Posterior cingulate gyrus (tissue), 11 donors: ENCODE results near the gene RPP25L.

Source experiments
- DNase-seq, 10 donors: peaks; one replicate each; pipeline versions ENCODE4 v3.0.0 to v3.0.0-alpha.2; 2020 to 2021; ENCODE audit warnings: mixed read lengths in 3 of 10
- intact Hi-C: fragments of 100-400 bp; cut with DNase I; formaldehyde crosslinking; loops from one replicate; pipeline ENCODE4 v1.15.1; 2023

RPP25L gene

DNA sequence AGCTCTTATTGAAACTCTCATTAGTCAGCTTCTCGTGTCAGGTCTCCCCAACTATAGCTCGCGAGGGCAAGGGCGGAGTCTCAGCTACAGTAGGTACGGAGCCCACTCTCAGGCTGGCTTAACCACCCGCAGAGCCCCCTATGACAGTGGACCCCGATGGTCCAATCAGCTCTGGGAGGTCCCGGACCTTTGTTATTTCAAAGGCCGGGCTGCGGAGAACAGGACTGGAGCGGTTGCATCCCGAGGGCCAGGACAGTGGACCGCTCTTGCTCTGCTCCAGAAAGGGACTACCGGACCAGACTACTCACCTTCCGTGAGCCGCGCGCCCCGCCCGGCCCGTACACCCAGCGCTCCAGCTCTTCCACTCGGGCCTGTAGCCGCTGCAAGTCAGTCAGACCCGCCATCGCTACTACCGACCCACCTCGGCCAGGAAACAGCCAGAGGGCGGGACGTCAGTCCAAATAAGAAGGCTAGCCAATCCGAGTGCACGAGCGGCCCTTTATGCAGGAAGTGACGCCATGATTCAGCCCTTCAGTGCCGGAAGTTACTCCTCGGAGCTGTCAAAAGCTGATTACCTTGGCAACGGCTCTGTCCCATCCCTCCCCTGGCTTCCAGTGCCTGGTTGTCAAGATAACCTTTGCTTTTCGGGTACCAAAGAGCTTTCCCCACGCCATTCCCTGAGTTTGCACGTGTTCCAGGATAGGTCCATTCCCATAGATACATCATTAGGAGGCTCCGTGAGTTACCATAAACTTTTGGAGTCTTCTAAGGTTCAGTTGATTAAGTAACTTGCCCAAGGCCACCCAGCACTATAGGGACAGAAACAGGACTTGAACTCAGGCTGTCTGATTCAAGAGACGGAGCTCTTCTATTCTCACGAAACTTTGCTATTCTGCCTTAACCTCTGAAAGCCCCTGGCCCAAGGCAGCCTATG lies 8.4 kb upstream of the RPP25L start, which contains the start of gene DCTN3:
Gene DCTN3, minus strand, starts transcription at position 435 of the 934 bp plus-strand sequence. Its CDS starts 31 bp downstream, at position 404.
- intact Hi-C loops, result no loop called here
- DNase-seq, result peak; percentile 90 to 99 (median 96)

DNA sequence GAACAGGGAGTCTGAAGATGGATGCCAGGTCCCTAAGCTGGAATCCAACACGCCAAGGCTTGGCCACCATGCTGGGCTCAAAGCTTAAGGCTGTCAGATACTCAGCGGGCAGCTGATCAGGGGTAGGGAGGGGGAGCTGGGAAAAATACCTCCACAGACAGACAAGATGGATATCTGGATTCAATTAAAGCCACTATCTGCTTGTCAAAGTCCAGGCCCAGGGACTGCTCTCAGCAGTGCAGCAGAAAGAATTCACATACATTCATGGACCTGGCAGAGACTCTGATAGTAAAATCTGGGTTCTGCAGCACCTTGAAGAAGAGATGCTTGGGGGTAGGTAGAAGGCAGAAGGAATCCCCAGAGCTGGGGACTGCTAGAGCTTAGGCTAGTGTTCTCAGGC lies 3.2 kb upstream of the RPP25L start:
- intact Hi-C loops, result no loop called here
- DNase-seq, result peak in 1 of 10 donors; percentile 51

DNA sequence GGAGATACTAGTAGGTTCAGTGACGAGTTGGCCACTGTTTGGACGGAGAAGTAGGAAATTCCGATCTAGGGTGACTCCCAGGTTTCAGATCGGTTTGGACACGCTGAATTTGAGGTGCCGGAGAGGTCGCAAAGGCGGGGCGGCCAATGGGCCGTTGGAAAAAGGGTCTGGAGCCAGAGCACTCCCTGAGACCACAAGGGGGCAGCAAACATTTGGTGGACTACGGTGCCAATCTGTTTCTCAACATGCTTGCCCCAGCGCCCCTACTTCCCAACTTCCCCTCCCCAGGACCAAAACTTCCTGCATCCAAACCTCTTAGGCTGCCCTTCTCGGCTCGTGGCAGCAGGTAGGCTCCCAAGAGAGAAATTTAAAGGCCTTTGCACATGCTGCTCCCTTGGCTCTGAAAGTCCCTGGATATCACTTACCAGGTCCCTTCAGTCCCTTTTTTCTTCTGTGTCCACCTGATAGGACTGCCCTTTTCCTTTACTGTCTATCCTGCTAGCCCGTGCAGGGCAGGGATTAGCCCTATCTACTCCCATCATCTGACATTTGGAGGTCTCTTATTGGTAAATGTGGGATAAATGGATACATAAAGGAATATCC lies 992 bp upstream of the RPP25L start:
- intact Hi-C loops, result loop anchor here (1.0 kb wide), 1 partner anchor 21 kb away; no protein-coding TSS in a partner anchor
- DNase-seq, result peak in 8 of 10 donors; percentile 68 to 95 (median 82)

DNA sequence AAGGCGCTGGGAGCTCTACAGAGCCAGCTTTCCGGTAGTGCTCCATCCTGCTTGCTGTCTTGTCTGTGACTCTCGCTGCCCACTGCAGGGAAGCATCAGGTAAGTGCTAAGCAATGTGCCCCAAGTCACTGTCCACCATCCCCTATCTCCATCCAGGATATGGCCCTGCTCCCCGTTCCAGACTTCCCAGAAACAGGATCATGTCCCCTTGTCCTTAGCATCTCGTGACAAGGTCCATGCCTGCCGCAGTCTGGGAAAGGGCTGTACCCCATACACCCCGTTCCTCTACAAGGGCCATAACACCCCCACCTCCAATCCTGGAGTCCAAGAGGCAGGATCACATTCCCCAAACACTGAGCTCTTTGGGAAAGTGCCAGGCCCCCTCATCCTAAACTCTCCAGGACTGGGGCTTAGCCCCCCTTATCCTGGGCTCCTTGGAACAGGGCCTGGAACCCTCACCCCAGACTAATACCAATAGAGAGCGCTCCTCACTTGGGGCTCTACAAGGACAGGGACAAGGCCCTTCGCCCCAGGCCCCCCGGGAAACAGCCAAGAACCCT lies 566 bp downstream of the RPP25L start:
- intact Hi-C loops, result no loop called here
- DNase-seq, result peak in 2 of 10 donors; percentile 17 to 73

DNA sequence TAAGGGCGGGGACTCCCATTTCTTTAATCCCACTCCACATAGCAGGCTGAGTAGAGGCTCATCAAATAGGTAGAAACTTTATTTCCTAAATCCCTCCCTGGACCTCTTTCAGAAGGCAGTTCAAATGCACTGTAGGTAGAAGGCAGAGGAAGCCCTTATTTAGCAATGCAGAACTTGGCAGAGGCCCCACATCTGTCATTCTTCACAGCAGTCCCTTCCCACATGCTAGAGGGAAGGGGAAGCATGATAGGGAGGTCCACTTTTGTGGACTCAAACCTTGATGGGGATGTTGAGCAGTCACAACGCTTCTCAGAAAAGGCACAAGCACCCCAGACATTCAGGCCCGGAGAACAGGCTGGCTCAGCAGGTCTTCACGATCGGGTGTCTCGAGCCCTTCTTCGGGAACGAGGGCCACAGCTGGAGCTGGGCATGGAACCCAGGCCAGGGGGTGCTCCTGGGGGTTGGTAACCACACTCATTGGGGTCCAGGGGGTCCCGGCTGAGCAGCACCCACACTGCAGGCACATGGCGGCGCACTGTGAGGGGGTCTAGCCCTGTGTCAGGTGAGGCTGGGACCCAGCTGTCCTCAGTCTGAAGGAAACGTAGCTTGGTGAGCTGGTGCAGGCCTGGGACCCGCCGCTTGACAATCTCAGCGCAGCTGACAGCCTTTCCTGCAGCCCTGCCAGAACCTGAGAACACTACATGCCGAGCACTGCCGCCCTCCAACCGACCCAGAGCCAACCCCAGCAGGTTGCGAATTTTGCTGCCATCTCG lies 1.3 kb downstream of the RPP25L start:
- intact Hi-C loops, result no loop called here
- peak in 1 of 10 donors; percentile 83 for DNase-seq

DNA sequence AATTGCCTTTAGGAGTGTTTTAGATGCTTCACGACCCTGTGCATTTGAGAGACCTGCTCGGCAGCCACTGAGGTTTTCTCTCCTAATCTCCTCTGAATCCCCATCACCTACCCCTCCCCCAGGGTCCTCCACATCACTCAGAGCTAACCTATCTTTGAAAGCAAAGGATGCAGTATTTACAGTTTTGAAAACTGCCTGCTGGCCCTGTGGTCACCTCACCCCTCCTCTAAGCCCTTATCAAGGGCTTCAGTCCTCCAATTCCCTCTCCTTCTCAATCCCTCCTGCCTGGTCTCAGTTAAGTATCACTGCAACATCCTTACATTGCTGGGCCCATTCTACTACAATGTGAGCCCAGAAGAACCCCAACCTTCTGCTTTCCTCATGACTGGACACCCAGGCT lies 4.6 kb downstream of the RPP25L start:
- DNase-seq, result no peak

DNA sequence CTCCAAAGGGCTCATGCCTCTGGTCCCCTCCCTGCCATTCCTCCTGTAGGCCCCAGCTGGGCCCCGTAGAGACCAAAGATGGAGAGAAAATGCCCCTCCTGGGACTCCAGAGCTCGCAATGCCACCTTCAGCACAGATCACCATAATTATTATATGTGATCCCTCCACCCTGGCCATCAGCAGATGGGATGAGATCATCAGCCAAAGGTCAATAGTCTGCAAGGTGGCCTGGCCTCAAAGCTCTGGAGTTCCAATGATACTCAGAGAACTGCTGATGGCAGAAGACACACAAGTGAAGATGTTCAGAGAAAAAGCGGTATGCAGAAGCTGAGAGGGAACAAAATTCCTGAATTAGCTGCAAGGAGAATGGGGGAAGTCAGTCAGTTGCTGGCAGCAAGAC lies 5.0 kb downstream of the RPP25L start:
- intact Hi-C loops, result no loop called here
- DNase-seq, result no peak

More for the DNA sequence above, 4.6 kb downstream of the RPP25L start:
- intact Hi-C loops, result no loop called here

DNA sequence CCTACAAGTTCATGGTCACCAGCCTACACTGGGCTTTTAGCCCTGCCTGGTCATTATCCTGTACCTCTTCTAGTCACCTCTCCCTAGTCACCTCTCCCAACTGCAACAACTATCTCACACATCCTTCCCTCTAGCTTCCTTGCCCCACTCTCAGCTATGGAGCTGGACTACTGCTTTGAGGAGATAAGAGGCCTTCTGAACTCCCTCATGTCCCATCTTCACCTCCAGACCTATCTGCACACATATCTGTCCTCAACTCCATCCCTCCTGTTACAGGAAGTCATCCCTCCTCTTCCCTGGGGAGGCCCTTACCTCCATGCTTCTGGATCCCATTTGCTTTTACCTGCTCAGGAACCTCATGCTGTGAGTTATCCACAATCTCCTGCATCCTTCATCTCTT lies 5.7 kb downstream of the RPP25L start:
- no peak for DNase-seq
- intact Hi-C loops, result no loop called here

DNA sequence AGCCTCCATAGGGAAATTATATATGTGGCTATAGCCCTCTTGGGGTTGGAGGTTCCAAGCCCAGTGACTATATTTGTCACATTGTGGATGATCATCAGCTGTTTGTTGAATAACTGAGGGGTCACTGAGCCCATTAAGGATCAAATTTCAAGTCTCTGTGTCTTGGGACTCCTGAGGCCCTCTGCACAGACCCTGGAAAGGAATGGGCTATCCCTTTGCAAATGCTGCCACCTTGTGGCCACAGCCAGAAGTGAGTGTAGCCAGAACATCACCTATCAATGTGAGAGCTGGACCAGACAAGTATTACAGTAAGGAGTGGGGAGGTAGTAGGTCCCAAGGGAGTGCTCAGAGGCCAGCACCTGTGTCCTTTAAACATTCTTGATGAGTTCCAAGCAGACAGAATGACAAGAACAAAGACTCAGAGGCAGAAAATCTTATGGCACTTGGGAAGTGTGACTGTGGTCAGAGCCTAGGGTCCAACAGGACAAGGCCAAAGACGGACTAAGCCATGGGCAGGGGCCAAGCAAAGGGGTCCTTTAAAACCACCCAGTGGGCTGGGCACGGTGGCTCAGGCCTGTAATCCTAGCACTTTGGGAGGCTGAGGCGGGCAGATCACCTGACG lies 8.2 kb downstream of the RPP25L start:
- intact Hi-C loops, result loop anchor here (5.0 kb wide), 1 partner anchor 271 kb away; no protein-coding TSS in a partner anchor
- peak; percentile 82 to 97 (median 92) for DNase-seq

DNA sequence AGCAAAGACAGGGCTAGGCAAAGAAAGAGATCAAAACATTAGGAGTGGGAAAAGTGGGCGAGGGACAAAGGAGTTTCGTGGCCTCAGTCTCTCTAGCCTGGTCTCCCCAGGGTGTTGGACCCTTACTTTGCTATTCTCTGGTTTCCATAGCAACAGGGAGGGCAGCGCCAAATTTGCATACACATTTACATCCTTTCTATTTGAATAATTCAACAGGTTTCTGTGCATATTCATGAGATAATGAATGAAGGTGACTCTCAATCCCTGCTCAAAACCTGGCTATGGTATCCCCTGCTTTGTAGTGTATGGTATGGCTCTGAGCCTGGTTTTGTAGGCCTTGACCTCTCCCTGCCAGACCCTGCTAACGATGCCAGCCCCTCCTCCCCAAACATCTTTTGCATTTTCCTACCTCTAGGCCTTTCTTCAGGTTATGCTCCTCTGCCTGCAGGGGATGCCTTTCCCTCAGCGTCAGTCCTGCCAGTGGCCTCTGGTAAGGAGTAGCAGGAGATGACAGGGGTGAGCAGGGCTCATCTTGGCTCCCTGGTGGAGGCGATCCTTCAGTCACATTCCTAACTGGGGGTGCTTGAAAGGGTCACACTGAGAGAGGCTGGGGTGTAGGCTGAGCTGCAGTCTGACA lies 9.8 kb downstream of the RPP25L start:
- DNase-seq, result no peak
- intact Hi-C loops, result loop anchor here (5.0 kb wide), 1 partner anchor 270 kb away; no protein-coding TSS in a partner anchor

DNA sequence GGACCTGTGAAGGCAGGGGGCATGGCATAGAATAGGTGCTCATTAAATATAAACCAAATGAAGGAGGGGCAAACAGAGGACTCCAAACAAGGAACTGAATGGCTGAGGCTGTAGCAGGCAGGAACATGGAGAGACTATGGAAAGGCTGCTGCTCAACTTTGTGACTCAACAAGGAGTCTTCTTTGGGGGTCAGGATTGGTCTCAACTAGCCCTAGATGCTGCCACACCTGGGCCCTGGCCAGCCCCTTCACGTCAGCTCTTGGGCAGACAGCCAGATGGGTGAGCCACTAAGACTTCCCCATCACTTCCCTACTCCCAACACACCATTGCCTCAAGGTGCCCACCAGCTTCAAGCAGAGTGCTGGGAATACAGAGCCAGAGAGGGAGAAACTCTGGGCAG lies 11.0 kb downstream of the RPP25L start:
- DNase-seq, result no peak
- intact Hi-C loops, result loop anchor here (5.0 kb wide), 1 partner anchor 269 kb away; no protein-coding TSS in a partner anchor

DNA sequence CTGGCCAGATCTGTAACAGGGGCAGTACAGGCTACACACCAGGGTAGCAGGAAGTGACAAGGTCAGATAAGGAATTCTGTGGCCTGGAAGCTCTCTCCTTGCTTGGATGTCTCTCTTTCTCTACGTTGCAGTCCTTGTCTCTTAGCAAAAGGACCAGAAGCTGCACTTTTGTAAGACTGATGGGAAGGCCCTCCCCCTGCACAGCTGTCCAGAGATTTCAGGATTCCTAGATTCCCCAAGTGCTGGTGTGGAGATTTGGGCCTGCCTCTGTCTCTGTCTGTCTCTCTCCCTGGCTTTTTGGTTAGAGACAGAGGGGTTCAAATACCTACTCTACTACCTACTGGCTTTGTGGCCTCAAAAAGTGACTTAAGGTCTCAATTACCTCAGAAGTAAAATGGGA lies 12.4 kb downstream of the RPP25L start:
- DNase-seq, result no peak
- intact Hi-C loops, result no loop called here

DNA sequence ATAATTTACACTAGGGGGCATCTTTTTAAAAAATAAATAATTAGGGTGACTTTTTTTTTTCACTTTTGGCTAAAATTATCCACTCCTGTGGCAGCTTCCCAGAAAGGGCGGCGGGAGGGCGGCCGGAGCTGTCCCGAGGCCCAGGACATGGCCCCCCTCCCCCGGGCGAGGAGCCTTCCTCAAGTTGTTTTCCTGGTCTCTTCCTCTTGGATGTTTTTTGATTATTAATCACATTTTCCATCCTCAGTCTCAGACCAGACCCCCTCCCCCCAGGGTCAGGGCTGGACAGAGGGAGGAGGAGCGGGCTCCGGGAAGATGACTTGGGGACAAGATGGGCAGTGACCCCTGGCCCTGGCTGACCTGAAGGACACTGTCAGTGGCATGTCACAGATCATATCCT lies 17.7 kb downstream of the RPP25L start:
- DNase-seq, result no peak
- intact Hi-C loops, result loop anchor here (5.0 kb wide), 1 partner anchor 157 kb away; no protein-coding TSS in a partner anchor

DNA sequence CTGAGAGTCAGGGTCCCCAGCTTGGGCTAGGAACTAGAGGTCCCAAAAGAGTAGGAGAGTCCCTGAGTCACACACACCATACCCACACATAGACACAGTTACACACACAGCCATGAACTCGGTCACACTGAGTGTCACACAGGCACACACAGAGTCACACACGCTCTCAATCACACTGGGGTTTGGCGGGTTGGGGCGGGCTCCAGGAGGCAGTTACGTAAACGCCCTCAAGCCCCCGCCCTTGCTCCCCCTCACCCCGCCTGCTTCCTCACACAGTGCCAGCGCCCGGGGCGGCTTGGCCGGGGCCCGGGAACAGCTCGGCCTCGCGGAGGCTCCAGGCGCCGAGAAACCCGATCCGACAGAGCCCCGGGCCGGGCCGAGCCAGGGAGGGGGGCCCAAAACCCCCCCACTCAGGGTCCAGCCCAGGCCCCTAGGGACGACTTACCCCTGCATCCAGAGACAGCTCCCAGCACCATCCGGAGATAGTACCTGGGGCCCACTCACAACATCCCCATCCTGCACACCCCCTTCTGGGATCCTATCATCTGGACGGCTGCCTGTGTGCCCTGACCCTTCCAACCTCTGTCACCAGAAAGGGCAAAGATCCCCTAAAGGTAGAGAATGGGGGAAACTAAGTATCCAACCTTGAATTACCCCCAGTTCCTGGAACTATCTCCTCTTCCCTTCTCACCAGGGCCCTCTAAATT lies 18.8 kb downstream of the RPP25L start:
- intact Hi-C loops, result loop anchor here (2.0 to 5.0 kb wide), 2 partner anchors 156 to 190 kb away; no protein-coding TSS in a partner anchor
- peak in 7 of 10 donors; percentile 50 to 90 (median 67) for DNase-seq

DNA sequence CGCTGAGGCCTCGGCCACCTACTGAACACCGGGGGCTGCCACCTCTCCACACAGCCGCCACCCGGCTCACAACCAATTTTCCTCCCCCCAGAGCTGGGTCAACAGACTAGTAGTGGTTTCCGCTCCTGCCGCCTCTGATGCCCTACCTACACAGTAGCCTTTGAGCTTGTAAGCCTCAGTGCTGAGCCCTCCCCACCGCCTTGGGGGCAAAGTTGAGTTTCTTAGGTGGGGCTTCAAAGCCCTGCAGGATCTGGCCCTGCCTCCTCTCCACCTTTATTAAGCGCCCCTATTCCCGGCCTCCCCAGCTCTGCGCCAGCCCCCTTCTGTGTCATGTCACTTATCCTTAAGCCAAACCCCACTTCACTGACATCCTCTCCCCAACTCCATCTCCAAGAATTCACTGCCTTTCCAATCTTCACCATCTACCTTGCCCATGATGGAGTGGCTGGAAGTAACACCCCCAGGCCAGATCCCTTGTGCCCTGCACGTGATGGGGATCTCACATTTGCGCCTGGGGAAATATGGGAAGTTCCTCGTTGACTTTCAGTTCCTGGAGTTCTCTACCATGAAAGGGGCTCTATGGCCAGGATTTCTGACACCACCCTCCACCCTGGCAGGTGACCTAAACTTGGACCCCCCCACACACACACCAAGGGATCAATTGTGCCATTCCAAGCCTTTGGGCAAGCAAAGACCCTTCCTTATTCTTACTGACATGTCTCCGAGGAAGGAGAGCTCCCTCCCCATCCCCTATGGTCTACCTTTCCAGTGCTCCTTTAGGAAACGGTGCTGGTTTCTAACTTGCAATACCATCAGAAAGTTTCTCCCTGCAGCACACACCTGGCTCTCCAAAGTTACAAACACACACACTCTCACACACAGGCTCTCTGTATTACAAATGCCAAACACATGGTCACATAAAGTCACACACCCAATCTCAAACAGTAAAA lies 19.7 kb downstream of the RPP25L start:
- intact Hi-C loops, result loop anchor here (1.0 to 5.0 kb wide), 4 partner anchors 44 to 189 kb away; no protein-coding TSS in a partner anchor
- DNase-seq, result no peak

DNA sequence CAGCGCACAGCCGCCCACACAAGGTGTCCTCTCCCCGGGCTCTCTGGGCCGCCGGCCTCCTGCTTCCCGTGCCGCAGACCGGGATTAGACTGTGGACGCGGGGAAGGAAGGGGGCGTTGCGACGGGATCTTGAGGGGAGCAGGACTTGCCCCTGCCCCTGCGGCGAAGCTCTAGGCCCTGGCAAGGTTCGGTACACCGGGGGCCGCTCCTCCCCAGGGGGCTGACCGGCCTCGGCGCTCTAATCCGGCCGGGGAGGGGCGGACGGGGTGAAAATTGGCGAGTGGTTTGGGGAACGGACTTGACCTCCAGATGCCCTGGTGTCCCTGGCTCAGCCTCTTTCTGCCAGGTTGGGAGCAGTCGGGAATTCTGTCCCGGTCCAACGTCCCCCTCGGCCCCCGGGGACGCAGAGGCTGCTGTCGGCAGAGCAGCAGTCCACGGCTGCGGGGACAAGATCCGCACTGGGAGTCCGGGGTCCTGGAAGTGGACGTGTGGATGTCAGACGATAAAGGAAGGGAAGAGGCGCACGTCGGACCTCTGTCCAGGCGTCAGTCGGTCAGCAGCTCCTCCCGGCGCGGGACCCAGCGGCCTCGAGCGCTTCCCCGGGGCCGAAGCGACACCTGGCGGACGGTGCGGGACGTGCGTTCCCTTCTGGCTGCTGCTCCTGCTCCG lies 20.5 kb downstream of the RPP25L start:
- DNase-seq, result peak; percentile 85 to 98 (median 91)
- intact Hi-C loops, result loop anchor here (1.0 to 5.0 kb wide), 3 partner anchors 43 to 154 kb away; no protein-coding TSS in a partner anchor
